MM.1S (cell line): ENCODE results near the gene PRCC.

Experiments used
- EZH2 ChIP-seq: fragments of 300-600 bp; sonication (generic); optimal IDR thresholded peaks from 2 replicates; pipeline ENCODE3; 2017; ENCODE audit warnings: low read depth, mild to moderate bottlenecking, antibody characterized with exemption, low read length, mixed read lengths
- EZH2phosphoT487 ChIP-seq: fragments of 300-600 bp; sonication (generic); IDR thresholded peaks from 2 replicates; pipeline ENCODE4 v1.6.1; 2018; ENCODE audit warnings: antibody characterized with exemption, low read length
- TF ChIP-seq, protein P1 (sequence below): fragments of 300-600 bp; sonication (generic); IDR thresholded peaks from 2 replicates; pipeline ENCODE4 v1.5.1; 2016; ENCODE audit warnings: antibody characterized with exemption, low read length, mixed read lengths

DNA sequence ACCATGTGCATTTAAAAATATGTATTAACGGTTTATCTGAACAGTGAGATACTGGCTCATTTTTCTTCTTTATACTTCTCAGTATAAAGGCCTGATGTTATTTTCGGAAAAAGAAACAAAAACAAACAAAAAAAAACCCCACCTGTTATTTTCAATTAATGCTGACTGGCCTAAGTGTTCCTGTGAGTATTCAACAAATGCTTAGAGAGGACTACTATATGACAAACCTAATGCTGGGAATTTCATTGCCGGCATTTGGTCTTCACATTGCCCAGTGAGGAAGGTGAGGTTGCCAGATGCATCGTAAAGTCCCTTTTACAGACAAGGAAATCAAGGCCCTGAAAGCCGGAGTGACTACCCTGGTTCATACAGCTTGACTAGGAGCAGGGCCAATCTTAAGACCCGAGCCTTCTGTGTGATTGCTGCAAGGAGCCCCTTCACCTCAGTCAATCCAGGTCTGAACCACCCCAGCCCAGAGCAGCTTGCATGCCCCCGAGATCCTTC lies 27.0 kb upstream of the PRCC start:
- TF ChIP-seq, protein P1, sequence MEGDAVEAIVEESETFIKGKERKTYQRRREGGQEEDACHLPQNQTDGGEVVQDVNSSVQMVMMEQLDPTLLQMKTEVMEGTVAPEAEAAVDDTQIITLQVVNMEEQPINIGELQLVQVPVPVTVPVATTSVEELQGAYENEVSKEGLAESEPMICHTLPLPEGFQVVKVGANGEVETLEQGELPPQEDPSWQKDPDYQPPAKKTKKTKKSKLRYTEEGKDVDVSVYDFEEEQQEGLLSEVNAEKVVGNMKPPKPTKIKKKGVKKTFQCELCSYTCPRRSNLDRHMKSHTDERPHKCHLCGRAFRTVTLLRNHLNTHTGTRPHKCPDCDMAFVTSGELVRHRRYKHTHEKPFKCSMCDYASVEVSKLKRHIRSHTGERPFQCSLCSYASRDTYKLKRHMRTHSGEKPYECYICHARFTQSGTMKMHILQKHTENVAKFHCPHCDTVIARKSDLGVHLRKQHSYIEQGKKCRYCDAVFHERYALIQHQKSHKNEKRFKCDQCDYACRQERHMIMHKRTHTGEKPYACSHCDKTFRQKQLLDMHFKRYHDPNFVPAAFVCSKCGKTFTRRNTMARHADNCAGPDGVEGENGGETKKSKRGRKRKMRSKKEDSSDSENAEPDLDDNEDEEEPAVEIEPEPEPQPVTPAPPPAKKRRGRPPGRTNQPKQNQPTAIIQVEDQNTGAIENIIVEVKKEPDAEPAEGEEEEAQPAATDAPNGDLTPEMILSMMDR: no peak
- no peak for TF ChIP-seq EZH2
- TF ChIP-seq EZH2phosphoT487: no peak
